ENCODE results near the gene METRN.

METRN gene

DNA sequence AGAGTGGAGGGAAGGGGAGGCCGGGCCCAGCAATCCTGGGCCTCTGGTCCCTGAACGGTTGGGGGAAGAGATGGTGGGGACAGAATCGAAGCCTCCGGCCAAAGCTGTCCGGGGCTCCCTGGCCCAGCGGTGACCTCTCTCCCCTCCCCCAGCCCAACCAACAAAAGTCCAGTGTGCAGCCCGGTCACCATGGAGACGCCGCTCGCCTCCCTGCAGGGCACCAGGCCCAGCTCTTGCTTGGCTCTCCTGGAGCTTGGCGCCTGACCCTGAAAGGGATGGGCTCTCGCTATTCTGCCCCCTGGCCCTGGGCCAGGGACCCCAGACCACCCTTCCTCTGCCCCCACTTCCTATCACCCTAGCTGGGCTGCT lies 1.3 kb downstream of the METRN start:
- Histone ChIP-seq H3K27me3 (ENCODE audit: low read depth, low read length) (no peaks in the 10 kb centered on the region; the same call in 1 of the 2 replicates), H3K9ac (ENCODE audit: low read length) (no peak overlapping the region), H3K4me1 (ENCODE audit: low read length) (peaks cover 10% of the 10 kb centered on the region; the same call in 1 of the 2 replicates), H2AFZ (ENCODE audit: low read depth, low read length) (no peak overlapping the region), H3K79me2 (ENCODE audit: low read length) (no peaks in the 10 kb centered on the region), H3K9me3 (ENCODE audit: insufficient read depth, low read length) (no peaks in the 10 kb centered on the region), H3K27ac (ENCODE audit: low read length) (no peak overlapping the region), H3K36me3 (replicated peaks; ENCODE audit: low read depth, low read length) (no peaks in the 10 kb centered on the region), H3K4me3 (ENCODE audit: low read length) (no peak overlapping the region), H3K4me2 (ENCODE audit: low read length) (no peak overlapping the region), H4K20me1 (ENCODE audit: insufficient read depth, low read length) (no peaks in the 10 kb centered on the region)
- no peak for TF ChIP-seq CTCF (IDR thresholded peaks at IDR 0.05; ENCODE audit: low read depth, low read length)
- no peak for TF ChIP-seq EZH2phosphoT487 (IDR thresholded peaks at IDR 0.05; ENCODE audit: low read depth)

DNA sequence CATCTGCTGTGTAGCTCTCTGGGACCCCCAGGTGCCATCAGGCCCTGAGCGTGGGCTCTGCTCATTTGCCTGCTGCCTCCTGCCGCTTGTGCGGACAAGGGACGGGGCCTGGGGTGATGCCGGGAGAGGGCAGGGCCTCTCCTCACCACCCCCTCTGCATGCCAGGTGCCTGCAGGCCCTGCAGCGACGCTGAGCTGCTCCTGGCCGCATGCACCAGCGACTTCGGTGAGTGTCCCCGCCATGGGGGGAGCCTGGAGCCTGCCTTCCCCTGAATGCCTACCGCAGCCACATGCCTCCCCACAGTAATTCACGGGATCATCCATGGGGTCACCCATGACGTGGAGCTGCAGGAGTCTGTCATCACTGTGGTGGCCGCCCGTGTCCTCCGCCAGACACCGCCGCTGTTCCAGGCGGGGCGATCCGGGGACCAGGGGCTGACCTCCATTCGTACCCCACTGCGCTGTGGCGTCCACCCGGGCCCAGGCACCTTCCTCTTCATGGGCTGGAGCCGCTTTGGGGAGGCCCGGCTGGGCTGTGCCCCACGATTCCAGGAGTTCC lies 1.9 kb downstream of the METRN start:
- Histone ChIP-seq H3K27me3 (ENCODE audit: low read depth, low read length) (no peaks in the 10 kb centered on the region; the same call in 1 of the 2 replicates), H3K4me1 (ENCODE audit: low read length) (peaks cover 14% of the 10 kb centered on the region), H4K20me1 (ENCODE audit: insufficient read depth, low read length) (peaks cover 4% of the 10 kb centered on the region; the same call in 1 of the 2 replicates), H3K36me3 (replicated peaks; ENCODE audit: low read depth, low read length) (no peaks in the 10 kb centered on the region), H3K4me2 (ENCODE audit: low read length) (no peak overlapping the region), H3K9ac (ENCODE audit: low read length) (no peak overlapping the region), H3K27ac (ENCODE audit: low read length) (no peak overlapping the region), H2AFZ (ENCODE audit: low read depth, low read length) (no peak overlapping the region), H3K4me3 (ENCODE audit: low read length) (no peak overlapping the region), H3K79me2 (ENCODE audit: low read length) (peaks cover 3% of the 10 kb centered on the region; the same call in 1 of the 2 replicates), H3K9me3 (ENCODE audit: insufficient read depth, low read length) (no peaks in the 10 kb centered on the region)
- TF ChIP-seq CTCF (IDR thresholded peaks at IDR 0.05; ENCODE audit: low read depth, low read length), result no peak
- no peak for TF ChIP-seq EZH2phosphoT487 (IDR thresholded peaks at IDR 0.05; ENCODE audit: low read depth)

- peaks cover 5% of the 10 kb centered on the region; the same call in 1 of the 2 replicates for H3K79me2 ChIP-seq (ENCODE audit: low read length)
- H3K9ac ChIP-seq (ENCODE audit: low read length), result no peak overlapping the region
- H3K4me3 ChIP-seq (ENCODE audit: low read length), result no peak overlapping the region
- no peaks in the 10 kb centered on the region; the same call in 1 of the 2 replicates for H3K27me3 ChIP-seq (ENCODE audit: low read depth, low read length)
- H4K20me1 ChIP-seq (ENCODE audit: insufficient read depth, low read length), result peaks cover 4% of the 10 kb centered on the region; the same call in 1 of the 2 replicates
- H3K4me2 ChIP-seq (ENCODE audit: low read length), result no peak overlapping the region
- H3K27ac ChIP-seq (ENCODE audit: low read length), result no peak overlapping the region
- H3K36me3 ChIP-seq (replicated peaks; ENCODE audit: low read depth, low read length), result no peaks in the 10 kb centered on the region
- H3K4me1 ChIP-seq (ENCODE audit: low read length), result peaks cover 17% of the 10 kb centered on the region
- no peak overlapping the region for H2AFZ ChIP-seq (ENCODE audit: low read depth, low read length)
- no peak for TF ChIP-seq EZH2phosphoT487 (IDR thresholded peaks at IDR 0.05; ENCODE audit: low read depth)
- TF ChIP-seq CTCF (IDR thresholded peaks at IDR 0.05; ENCODE audit: low read depth, low read length), result no peak
- no peaks in the 10 kb centered on the region for H3K9me3 ChIP-seq (ENCODE audit: insufficient read depth, low read length)
These were observed 2.7 kb downstream of the METRN start for GRCh38 chr16:717450-718245.

DNA sequence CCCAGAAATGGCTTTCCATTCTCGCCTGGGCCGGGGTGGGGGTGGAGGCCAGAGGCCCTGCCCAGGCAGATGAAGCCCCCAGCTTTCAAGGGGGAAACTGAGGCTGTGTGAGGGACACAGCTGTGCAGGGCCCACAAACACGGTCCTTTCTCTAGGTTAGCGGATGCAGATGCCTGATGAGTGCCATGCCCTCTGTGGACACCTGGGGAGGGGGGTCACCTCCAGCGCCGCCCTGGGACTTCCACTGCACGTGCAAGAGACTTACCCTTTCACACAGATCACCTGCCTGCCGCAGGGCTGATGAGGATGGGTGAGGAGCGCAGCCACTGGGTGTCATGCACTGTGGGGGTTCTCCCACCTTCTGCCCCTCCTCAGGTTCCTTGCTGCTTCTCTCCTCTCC lies 3.5 kb downstream of the METRN start:
- no peak overlapping the region for H3K9ac ChIP-seq (ENCODE audit: low read length)

More for the DNA sequence above, 3.5 kb downstream of the METRN start:
- no peak for TF ChIP-seq CTCF (IDR thresholded peaks at IDR 0.05; ENCODE audit: low read depth, low read length)
- no peak overlapping the region for H2AFZ ChIP-seq (ENCODE audit: low read depth, low read length)
- peaks cover 5% of the 10 kb centered on the region; the same call in 1 of the 2 replicates for H3K79me2 ChIP-seq (ENCODE audit: low read length)
- H3K36me3 ChIP-seq (replicated peaks; ENCODE audit: low read depth, low read length), result peaks cover 3% of the 10 kb centered on the region
- H3K9me3 ChIP-seq (ENCODE audit: insufficient read depth, low read length), result no peaks in the 10 kb centered on the region
- no peak overlapping the region for H3K4me2 ChIP-seq (ENCODE audit: low read length)
- H3K27me3 ChIP-seq (ENCODE audit: low read depth, low read length), result no peaks in the 10 kb centered on the region; the same call in 1 of the 2 replicates
- H3K4me3 ChIP-seq (ENCODE audit: low read length), result no peak overlapping the region
- H3K4me1 ChIP-seq (ENCODE audit: low read length), result peaks cover 17% of the 10 kb centered on the region
- H4K20me1 ChIP-seq (ENCODE audit: insufficient read depth, low read length), result peaks cover 4% of the 10 kb centered on the region; the same call in 1 of the 2 replicates
- H3K27ac ChIP-seq (ENCODE audit: low read length), result no peak overlapping the region
